Lower leg skin (tissue), 4 donors: ENCODE measurements around the gene CLEC2A. TPM values are rescaled to one million over a fixed set of nuclear protein-coding genes. Genes with fewer than 3 reads are reported as not detected.

ENCODE experiments used
- DNase-seq, 2 donors: peaks; one replicate each; pipeline ENCODE4 v3.0.0-alpha.2; 2019; ENCODE audit warnings: low spot score in 2 of 2
- H3K4me3 ChIP-seq: fragments of 200-600 bp; sonication (generic); 2 replicates; pipeline ENCODE4 v1.5.1; 2017; ENCODE audit warnings: mild to moderate bottlenecking, low read depth; ENCODE audit not compliant: poor library complexity, severe bottlenecking
- POLR2A ChIP-seq, 2 donors: fragments of 450-650 bp; IDR thresholded peaks; one replicate each; pipeline ENCODE4 v1.6.1; 2016 to 2017; ENCODE audit warnings: antibody characterized with exemption in 2 of 2, mild to moderate bottlenecking in 1 of 2, moderate library complexity in 1 of 2
- WGBS, 2 donors: methylation state at CpG; one replicate each; pipeline ENCODE4 v1.1.5; 2018; 5-methylcytosine and 5-hydroxymethylcytosine counted together
- intact Hi-C: fragments of 100-400 bp; cut with DNase I; formaldehyde crosslinking; loops from one replicate; pipeline ENCODE4 v1.15.0; 2023; ENCODE audit warnings: low total_unique reads
- total RNA-seq, 4 donors: library from RNA; depleted of rRNA; stranded (reverse); fragments of >200 nt; gene quantifications; one replicate each; pipeline ENCODE4 v1.1.0, GENCODE V29; 2016
- TF ChIP-seq, protein P1 (sequence below), 3 donors: fragments of 450-650 bp; IDR thresholded peaks; one replicate each; pipeline ENCODE4 v1.5.1; 2016; ENCODE audit warnings: antibody characterized with exemption in 3 of 3, mild to moderate bottlenecking in 3 of 3, moderate library complexity in 2 of 3

The CLEC2A gene
- total RNA-seq, 4 donors from 2014 or later = 60.8 to 80.5 (median 68.4) TPM

DNA sequence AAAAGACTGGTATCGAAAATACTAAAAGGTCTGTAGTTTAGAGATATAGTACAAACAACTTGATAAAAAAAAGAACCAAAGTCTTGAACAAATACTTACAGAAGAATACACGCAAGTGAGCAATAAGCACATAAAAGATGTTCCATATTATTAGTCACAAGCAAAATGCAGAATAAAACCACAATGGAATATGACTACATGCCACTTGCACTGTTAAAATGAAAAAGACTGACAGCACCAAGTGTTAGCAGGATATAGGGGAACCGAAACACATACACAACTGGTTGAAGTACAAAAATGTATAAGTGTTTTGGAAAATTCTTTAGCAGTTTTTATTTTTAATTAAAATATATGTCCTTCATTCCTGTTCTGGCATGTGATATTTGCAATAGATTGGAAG, 3.6 kb downstream of the CLEC2A start:
- intact Hi-C loops = loop anchor here (5.0 kb wide), 1 partner anchor 56 kb away; no protein-coding TSS in a partner anchor
- 54 to 68% methylated on average over 3 of the region's 3 CpGs for WGBS, 2 donors
- no peak overlapping the region for H3K4me3 ChIP-seq
- TF ChIP-seq POLR2A (IDR thresholded peaks at IDR 0.05) = no peak
- TF ChIP-seq, protein P1, sequence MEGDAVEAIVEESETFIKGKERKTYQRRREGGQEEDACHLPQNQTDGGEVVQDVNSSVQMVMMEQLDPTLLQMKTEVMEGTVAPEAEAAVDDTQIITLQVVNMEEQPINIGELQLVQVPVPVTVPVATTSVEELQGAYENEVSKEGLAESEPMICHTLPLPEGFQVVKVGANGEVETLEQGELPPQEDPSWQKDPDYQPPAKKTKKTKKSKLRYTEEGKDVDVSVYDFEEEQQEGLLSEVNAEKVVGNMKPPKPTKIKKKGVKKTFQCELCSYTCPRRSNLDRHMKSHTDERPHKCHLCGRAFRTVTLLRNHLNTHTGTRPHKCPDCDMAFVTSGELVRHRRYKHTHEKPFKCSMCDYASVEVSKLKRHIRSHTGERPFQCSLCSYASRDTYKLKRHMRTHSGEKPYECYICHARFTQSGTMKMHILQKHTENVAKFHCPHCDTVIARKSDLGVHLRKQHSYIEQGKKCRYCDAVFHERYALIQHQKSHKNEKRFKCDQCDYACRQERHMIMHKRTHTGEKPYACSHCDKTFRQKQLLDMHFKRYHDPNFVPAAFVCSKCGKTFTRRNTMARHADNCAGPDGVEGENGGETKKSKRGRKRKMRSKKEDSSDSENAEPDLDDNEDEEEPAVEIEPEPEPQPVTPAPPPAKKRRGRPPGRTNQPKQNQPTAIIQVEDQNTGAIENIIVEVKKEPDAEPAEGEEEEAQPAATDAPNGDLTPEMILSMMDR (IDR thresholded peaks at IDR 0.05) = no peak
- no peak for DNase-seq

DNA sequence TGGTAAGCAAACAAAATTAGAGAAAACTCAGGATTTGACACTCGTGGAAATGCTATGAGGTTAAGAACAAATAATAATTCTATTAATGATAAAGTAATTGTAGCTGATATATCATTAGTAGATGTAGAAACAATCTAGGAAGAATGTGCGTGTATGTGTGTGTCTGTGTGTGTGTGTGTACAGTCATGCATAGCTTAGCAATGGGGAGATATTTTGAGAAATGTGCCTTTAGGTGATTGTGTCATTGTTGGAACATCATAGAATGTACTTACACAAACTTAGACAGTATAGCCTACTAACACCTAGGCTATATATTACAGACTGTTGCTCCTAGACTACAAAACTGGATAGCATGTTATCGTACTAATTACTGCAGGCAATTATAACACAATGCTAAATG, 5.3 kb downstream of the CLEC2A start:
- intact Hi-C loops = loop anchor here (5.0 kb wide), 1 partner anchor 55 kb away; no protein-coding TSS in a partner anchor
- WGBS, 2 donors = 69 to 71% methylated on average over 3 of the region's 3 CpGs
- no peak overlapping the region for H3K4me3 ChIP-seq

DNA sequence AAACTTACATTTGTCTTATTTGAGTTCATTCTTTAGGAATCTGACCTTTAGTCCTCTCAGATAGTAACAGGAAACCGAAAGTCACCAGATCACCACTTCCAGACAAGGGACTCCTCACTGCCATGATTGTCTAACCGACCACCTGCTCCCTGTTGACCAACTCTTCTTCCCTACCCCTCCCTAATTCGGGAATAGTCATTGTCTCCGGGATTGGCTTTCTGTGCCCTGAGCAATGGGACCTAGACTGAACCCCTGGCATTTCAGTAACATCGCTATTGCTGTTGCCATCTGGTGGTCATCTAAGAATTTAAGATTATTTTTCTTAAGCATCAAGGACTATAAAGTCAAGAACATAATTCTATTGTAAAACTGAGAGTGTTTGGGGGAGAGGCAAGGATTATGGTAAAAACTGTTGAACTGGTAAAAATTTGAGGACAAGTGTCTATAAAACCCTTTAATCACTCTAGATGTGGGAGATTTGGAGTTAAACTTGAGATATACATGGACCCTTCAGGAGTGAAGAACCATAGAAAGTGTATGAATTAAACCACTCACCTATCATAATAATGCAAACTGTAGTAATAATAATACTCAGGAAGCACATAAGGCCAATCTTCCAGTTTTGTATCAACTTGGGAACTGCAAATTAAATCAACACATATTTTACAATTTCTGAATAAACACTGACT, 6.3 kb downstream of the CLEC2A start:
- no peak for TF ChIP-seq POLR2A (IDR thresholded peaks at IDR 0.05)
- TF ChIP-seq, protein P1 (IDR thresholded peaks at IDR 0.05) = no peak
- intact Hi-C loops = loop anchor here (5.0 kb wide), 1 partner anchor 54 kb away; no protein-coding TSS in a partner anchor
- no peak overlapping the region for H3K4me3 ChIP-seq
- 9 to 14% methylated on average over 5 of the region's 5 CpGs for WGBS, 2 donors
- DNase-seq = no peak

More for the DNA sequence above, 5.3 kb downstream of the CLEC2A start:
- no peak for TF ChIP-seq POLR2A (IDR thresholded peaks at IDR 0.05)
- TF ChIP-seq, protein P1 (IDR thresholded peaks at IDR 0.05) = no peak
- DNase-seq = no peak

DNA sequence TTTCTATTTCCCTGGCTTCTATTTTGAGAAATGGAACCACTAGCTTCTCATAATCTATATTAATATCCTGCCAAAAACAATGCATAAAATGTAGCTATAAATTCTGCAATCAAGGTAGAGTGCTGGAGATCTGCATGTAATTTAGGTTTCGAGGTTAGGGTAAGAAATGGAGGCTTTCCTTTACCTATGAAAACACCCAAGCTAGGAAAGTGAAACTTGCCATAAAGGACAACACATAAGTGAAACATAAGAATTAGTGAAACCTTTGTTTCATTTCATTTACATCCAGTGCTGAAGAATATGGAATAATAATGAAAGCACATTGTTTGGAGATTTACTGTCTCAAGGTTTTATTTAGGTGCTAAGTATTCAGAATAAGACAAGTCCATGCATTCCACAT, 9.7 kb downstream of the CLEC2A start:
- no peak for TF ChIP-seq POLR2A (IDR thresholded peaks at IDR 0.05)
- TF ChIP-seq, protein P1 (IDR thresholded peaks at IDR 0.05) = no peak
- no peak for DNase-seq
- no peak overlapping the region for H3K4me3 ChIP-seq
- WGBS, 2 donors = 48 to 68% methylated on average over 1 of the region's 1 CpG
- intact Hi-C loops = no loop called here

DNA sequence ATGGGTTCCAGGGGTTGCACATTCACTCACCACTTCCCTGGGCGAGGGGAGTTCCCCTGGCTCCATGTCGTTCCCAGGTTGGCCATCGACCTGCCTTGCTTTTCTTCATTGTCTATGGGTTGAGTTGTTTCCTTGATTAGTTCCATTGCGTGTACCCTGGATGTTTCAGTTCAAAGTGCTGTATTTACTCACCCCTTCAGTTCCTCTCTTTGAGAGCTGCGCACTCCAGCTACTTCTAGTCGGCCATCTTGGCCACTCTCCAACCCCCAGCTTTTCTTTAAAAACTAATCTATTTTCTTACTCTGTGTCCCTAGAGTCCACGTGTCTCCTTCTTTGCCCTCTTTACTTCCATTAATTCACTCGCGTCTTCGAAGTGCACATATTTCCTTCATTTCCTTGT, 11.7 kb downstream of the CLEC2A start:
- H3K4me3 ChIP-seq = no peak overlapping the region
- DNase-seq = no peak
- WGBS, 2 donors = 91 to 92% methylated on average over 10 of the region's 10 CpGs
- TF ChIP-seq, protein P1 (IDR thresholded peaks at IDR 0.05) = no peak
- no peak for TF ChIP-seq POLR2A (IDR thresholded peaks at IDR 0.05)
- intact Hi-C loops = no loop called here
